Activated T-cell treated with anti-CD3 and anti-CD28 coated beads, Interleukin-2, amount 50 U/mL, for 4 hours (primary cell): ENCODE data around the gene ACP6. TPM values are rescaled to one million over a fixed set of nuclear protein-coding genes. Genes with fewer than 3 reads are reported as not detected.
"Not testable (repeated sequence)": the region's sequence is repeated elsewhere in the genome, so short reads cannot be mapped to it uniquely, and the experiment has no call there.

Experiments
- ATAC-seq, 2 donors: fragments of 200-7000 bp; cut with Tn5 transposase; one replicate each; pipeline ENCODE4 v1.10.0; 2021
- DNase-seq: peaks from one replicate; pipeline ENCODE4 v3.0.0-alpha.2; 2020
- H3K27me3 Mint-ChIP-seq: one replicate; pipeline ENCODE4 v1.8.0; 2021; ENCODE audit warnings: low read depth, mixed read lengths
- H3K36me3 Mint-ChIP-seq: one replicate; pipeline ENCODE4 v1.8.0; 2022; ENCODE audit warnings: mixed read lengths; ENCODE audit not compliant: insufficient read depth
- H3K4me1 Mint-ChIP-seq: one replicate; pipeline ENCODE4 v1.8.0; 2021; ENCODE audit warnings: low read depth, mixed read lengths
- H3K4me3 Mint-ChIP-seq: one replicate; pipeline ENCODE4 v1.8.0; 2021; ENCODE audit warnings: mild to moderate bottlenecking, moderate library complexity, mixed read lengths
- H3K9me3 Mint-ChIP-seq: one replicate; pipeline ENCODE4 v1.8.0; 2021; ENCODE audit warnings: mixed read lengths
- total RNA-seq, 3 donors: library from RNA; stranded (reverse); gene quantifications; one replicate each; pipeline ENCODE4 v1.2.1, GENCODE V29; 2021

Gene ACP6
- total RNA-seq, 3 donors from 2014 or later = 5.2 to 8.1 (median 5.6) TPM

- ATAC-seq = no peak
- no peaks in the 10 kb centered on the region for H3K9me3 Mint-ChIP-seq
- H3K4me1 Mint-ChIP-seq = peaks cover 23% of the 10 kb centered on the region
These were observed 50.6 kb downstream of the ACP6 start for GRCh38 chr1:147619741-147620140.

GRCh38 chr1:147618771-147619170, 51.6 kb downstream of the ACP6 start:
- no peaks in the 10 kb centered on the region for H3K9me3 Mint-ChIP-seq
- no peak overlapping the region for H3K4me3 Mint-ChIP-seq
- H3K36me3 Mint-ChIP-seq = peaks cover 48% of the 10 kb centered on the region
- ATAC-seq = no peak
- peaks cover 23% of the 10 kb centered on the region for H3K4me1 Mint-ChIP-seq
- no peak for DNase-seq
- H3K27me3 Mint-ChIP-seq = no peaks in the 10 kb centered on the region

More at GRCh38 chr1:147619741-147620140, 50.6 kb downstream of the ACP6 start:
- no peaks in the 10 kb centered on the region for H3K27me3 Mint-ChIP-seq
- no peak for DNase-seq
- H3K36me3 Mint-ChIP-seq = peaks cover 41% of the 10 kb centered on the region
- H3K4me3 Mint-ChIP-seq = no peak overlapping the region

- Mint-ChIP-seq H3K27me3 (no peaks in the 10 kb centered on the region), H3K36me3 (peaks cover 51% of the 10 kb centered on the region), H3K9me3 (no peaks in the 10 kb centered on the region), H3K4me1 (peaks cover 23% of the 10 kb centered on the region), H3K4me3 (no peak overlapping the region)
- DNase-seq (peak; percentile 20), ATAC-seq (peak; percentile 96 to 99)
These were observed 52.2 kb downstream of the ACP6 start for GRCh38 chr1:147618077-147618569.

GRCh38 chr1:147614966-147615365, 55.4 kb downstream of the ACP6 start:
- Mint-ChIP-seq H3K36me3 (peaks cover 42% of the 10 kb centered on the region), H3K4me1 (peaks cover 23% of the 10 kb centered on the region)
- ATAC-seq = not testable (repeated sequence)

GRCh38 chr1:147613506-147613905, 56.8 kb downstream of the ACP6 start:
- no peak overlapping the region for H3K4me3 Mint-ChIP-seq
- no peaks in the 10 kb centered on the region for H3K27me3 Mint-ChIP-seq
- no peak for DNase-seq
- ATAC-seq = no peak
- H3K36me3 Mint-ChIP-seq = peaks cover 44% of the 10 kb centered on the region
- no peaks in the 10 kb centered on the region for H3K9me3 Mint-ChIP-seq
- H3K4me1 Mint-ChIP-seq = peaks cover 19% of the 10 kb centered on the region

More at GRCh38 chr1:147614966-147615365, 55.4 kb downstream of the ACP6 start:
- not testable (repeated sequence) for H3K4me3 Mint-ChIP-seq, H3K9me3 Mint-ChIP-seq, DNase-seq, H3K27me3 Mint-ChIP-seq

GRCh38 chr1:147612366-147612765, 58.0 kb downstream of the ACP6 start:
- Mint-ChIP-seq H3K4me3 (no peak overlapping the region), H3K9me3 (no peaks in the 10 kb centered on the region), H3K4me1 (peaks cover 8% of the 10 kb centered on the region), H3K36me3 (peaks cover 44% of the 10 kb centered on the region), H3K27me3 (no peaks in the 10 kb centered on the region)
- ATAC-seq (no peak), DNase-seq (no peak)

GRCh38 chr1:147611586-147611985, 58.7 kb downstream of the ACP6 start:
- ATAC-seq (no peak), DNase-seq (no peak)
- peaks cover 4% of the 10 kb centered on the region for H3K4me1 Mint-ChIP-seq
- no peak overlapping the region for H3K4me3 Mint-ChIP-seq
- H3K36me3 Mint-ChIP-seq = peaks cover 46% of the 10 kb centered on the region
- no peaks in the 10 kb centered on the region for H3K9me3 Mint-ChIP-seq
- H3K27me3 Mint-ChIP-seq = no peaks in the 10 kb centered on the region

GRCh38 chr1:147611021-147611426, 59.3 kb downstream of the ACP6 start:
- H3K4me3 Mint-ChIP-seq = no peak overlapping the region
- peaks cover 45% of the 10 kb centered on the region for H3K36me3 Mint-ChIP-seq
- H3K4me1 Mint-ChIP-seq = peaks cover 4% of the 10 kb centered on the region
- ATAC-seq (no peak), DNase-seq (no peak)
- no peaks in the 10 kb centered on the region for H3K27me3 Mint-ChIP-seq
- H3K9me3 Mint-ChIP-seq = no peaks in the 10 kb centered on the region

GRCh38 chr1:147609358-147609757, 61.0 kb downstream of the ACP6 start:
- Mint-ChIP-seq H3K9me3 (no peaks in the 10 kb centered on the region), H3K27me3 (no peaks in the 10 kb centered on the region), H3K36me3 (peaks cover 46% of the 10 kb centered on the region), H3K4me3 (no peak overlapping the region), H3K4me1 (peaks cover 3% of the 10 kb centered on the region)
- no peak for ATAC-seq
- no peak for DNase-seq

- Mint-ChIP-seq H3K4me3 (no peak overlapping the region), H3K27me3 (no peaks in the 10 kb centered on the region), H3K9me3 (no peaks in the 10 kb centered on the region), H3K36me3 (peaks cover 42% of the 10 kb centered on the region), H3K4me1 (peaks cover 4% of the 10 kb centered on the region)
- DNase-seq = no peak
- ATAC-seq = no peak
These were observed 61.7 kb downstream of the ACP6 start for GRCh38 chr1:147608596-147608995.

GRCh38 chr1:147605591-147605990, 64.7 kb downstream of the ACP6 start:
- Mint-ChIP-seq H3K9me3 (no peaks in the 10 kb centered on the region), H3K27me3 (no peaks in the 10 kb centered on the region), H3K4me3 (no peak overlapping the region), H3K4me1 (peaks cover 23% of the 10 kb centered on the region), H3K36me3 (peaks cover 34% of the 10 kb centered on the region)
- DNase-seq (no peak), ATAC-seq (no peak)

- ATAC-seq (no peak), DNase-seq (no peak)
- no peaks in the 10 kb centered on the region for H3K9me3 Mint-ChIP-seq
- H3K36me3 Mint-ChIP-seq = peaks cover 28% of the 10 kb centered on the region
- peaks cover 27% of the 10 kb centered on the region for H3K4me1 Mint-ChIP-seq
- H3K27me3 Mint-ChIP-seq = no peaks in the 10 kb centered on the region
- no peak overlapping the region for H3K4me3 Mint-ChIP-seq
These were observed 66.3 kb downstream of the ACP6 start for GRCh38 chr1:147603986-147604385.

GRCh38 chr1:147600119-147601111, 69.9 kb downstream of the ACP6 start:
- ATAC-seq (peak; percentile 2 to 5), DNase-seq (no peak)
- Mint-ChIP-seq H3K4me3 (peak overlapping the region; percentile 89), H3K27me3 (no peaks in the 10 kb centered on the region), H3K9me3 (no peaks in the 10 kb centered on the region), H3K4me1 (peaks cover 34% of the 10 kb centered on the region), H3K36me3 (peaks cover 9% of the 10 kb centered on the region)

GRCh38 chr1:147599362-147600118, 70.8 kb downstream of the ACP6 start:
- Mint-ChIP-seq H3K4me3 (peak overlapping the region; percentile 90), H3K27me3 (no peaks in the 10 kb centered on the region), H3K9me3 (no peaks in the 10 kb centered on the region), H3K4me1 (peaks cover 33% of the 10 kb centered on the region), H3K36me3 (peaks cover 2% of the 10 kb centered on the region)
- ATAC-seq (peak; percentile 83), DNase-seq (peak; percentile 97)
